GM12801 (cell line): Measurements from ENCODE around the gene ASPG.

ENCODE experiments used
- CTCF ChIP-seq: IDR thresholded peaks from one replicate; pipeline ENCODE4 v1.5.1; 2011; ENCODE audit warnings: control low read depth; ENCODE audit not compliant: insufficient read length; ENCODE audit errors: extremely low read depth

The ASPG gene

GRCh38 chr14:104096318-104096717, 10.8 kb downstream of the ASPG start:
- no peak for TF ChIP-seq CTCF

- TF ChIP-seq CTCF = no peak
Measured at GRCh38 chr14:104096751-104097700, 11.5 kb downstream of the ASPG start.

- no peak for TF ChIP-seq CTCF
Measured at GRCh38 chr14:104098272-104099095, 13.0 kb downstream of the ASPG start.

GRCh38 chr14:104099096-104100041, 13.9 kb downstream of the ASPG start:
- TF ChIP-seq CTCF = no peak

GRCh38 chr14:104100171-104101085, 14.9 kb downstream of the ASPG start:
- TF ChIP-seq CTCF = no peak

- TF ChIP-seq CTCF = no peak
Measured at GRCh38 chr14:104101086-104101621, 15.7 kb downstream of the ASPG start.
